ENCODE measurements around the gene CLEC20A. TPM values are rescaled to one million over a fixed set of nuclear protein-coding genes. Genes with fewer than 3 reads are reported as not detected.

Gene CLEC20A
- total and polyA plus RNA-seq, 9 of the 15 experiments (the other 6 are each of a cell fraction or from before 2014, with no cell fraction given), result not detected

GRCh38 chr1:178529364-178530036 lies 32.7 kb upstream of the CLEC20A start:
- in situ Hi-C loops (cut with MboI), result loop anchor here (5.0 to 25.0 kb wide), 3 partner anchors 233 to 833 kb away; partner anchors contain the start of gene AXDND1
- WGBS (ENCODE audit: insufficient coverage, low coverage, missing lambda C conversion rate), result 0% methylated on average over 8 of the region's 8 CpGs
- TF ChIP-seq CGGBP1 (CRISPR knock-in tag; IDR thresholded peaks at IDR 0.05) (no peak), TAF9B (IDR thresholded peaks at IDR 0.05; ENCODE audit: partially characterized antibody) (no peak), ZNF197 (CRISPR knock-in tag; IDR thresholded peaks at IDR 0.05; ENCODE audit: low read depth) (no peak), TAF7 (tag; IDR thresholded peaks at IDR 0.05) (no peak), ZNF609 (CRISPR knock-in tag; IDR thresholded peaks at IDR 0.05; ENCODE audit: borderline replicate concordance) (no peak), KDM5B (IDR thresholded peaks at IDR 0.05; ENCODE audit: insufficient replicate concordance, low read depth, low read length) (no peak), ZNF511 (CRISPR knock-in tag; IDR thresholded peaks at IDR 0.05) (no peak), BCLAF1 (IDR thresholded peaks at IDR 0.05; ENCODE audit: borderline replicate concordance in 1 of 2, control insufficient read depth in 1 of 2, low read depth in 2 of 2, low read length in 1 of 2) (no peak), ZEB2 (IDR thresholded peaks at IDR 0.05) (no peak), PHF20 (IDR thresholded peaks at IDR 0.05; ENCODE audit: partially characterized antibody) (no peak)

More at GRCh38 chr1:178529364-178530036, 32.7 kb upstream of the CLEC20A start:
- ATAC-seq, result no peak
- Histone ChIP-seq H3K4me3 (no peak overlapping the region), H3K4me2 (ENCODE audit: insufficient read depth, low read length) (no peak overlapping the region), H3K9me3 (replicated peaks; ENCODE audit: control insufficient read depth, insufficient read depth, low read depth, low read length) (no peaks in the 10 kb centered on the region), H4K20me1 (replicated peaks; ENCODE audit: control insufficient read depth, insufficient read depth, low read length) (0 out of 2 replicates have a peak, but pooled peaks cover 3% of the 10 kb centered on the region), H3K27ac (ENCODE audit: extremely low read depth, low read depth, low read length) (no peak overlapping the region), H3K27me3 (ENCODE audit: control insufficient read depth in 2 of 2, insufficient read depth in 2 of 2, low read length in 2 of 2) (peaks cover 0 to 25% of the 10 kb centered on the region in 2 experiments; a peak in 1 of 5 replicates), H3K79me2 (ENCODE audit: control insufficient read depth, insufficient read depth, low read length) (no peaks in the 10 kb centered on the region), H2AFZ (ENCODE audit: low read depth, low read length) (no peak overlapping the region), H3K36me3 (ENCODE audit: control insufficient read depth, insufficient read depth, low read length) (no peaks in the 10 kb centered on the region), H3K4me1 (replicated peaks in 1 of 2; ENCODE audit: control insufficient read depth in 2 of 2, insufficient read depth in 2 of 2, low read length in 2 of 2) (no peaks in the 10 kb centered on the region), H3K9ac (ENCODE audit: insufficient read depth in 1 of 2, low read depth in 2 of 2, low read length in 2 of 2) (no peak overlapping the region), H3K9me1 (ENCODE audit: control insufficient read depth, insufficient read depth, low read length) (no peaks in the 10 kb centered on the region)
- intact Hi-C loops (cut with micrococcal nuclease), result no loop called here
- no peak for FAIRE-seq
- no TSS peak for BruUV-seq (replicated peaks)
- POLR2A ChIA-PET, result interaction anchor here (0.6 to 1.0 kb wide), 2 partner anchors 41 to 182 kb away, joined by 3 read pairs; no protein-coding TSS in a partner anchor
- no peak for DNase-seq (ENCODE audit: extremely low read depth in 1 of 4, low spot score in 3 of 4)
- CTCF ChIA-PET (ENCODE audit: low intra/inter-chr PET ratio), result no interaction called here

Measured in K562 (cell line).